HepG2 (cell line): ENCODE results near the gene NFKB2. TPM values are rescaled to one million over a fixed set of nuclear protein-coding genes. Genes with fewer than 3 reads are reported as not detected.

ENCODE experiments used
- ATAC-seq: fragments of 200-7000 bp; cut with Tn5 transposase; 3 replicates; pipeline ENCODE4 v1.9.1; 2020; ENCODE audit warnings: mild to moderate bottlenecking, moderate library complexity
- BruUV-seq: library from RNA; stranded (reverse); fragments of 400-500 nt; replicated peaks from 2 replicates; lab custom pipeline; 2021; lab: Mats Ljungman, UMichigan
- CTCF ChIA-PET: fragments of 300-600 bp; formaldehyde crosslinking; extraction: SDS; loops from one replicate; lab custom pipeline; 2021; ENCODE audit warnings: low total read pairs, inconsistent platforms, low intra/inter-chr PET ratio; lab: Yijun Ruan, JAX
- POLR2A ChIA-PET: fragments of 350-600 bp; sonication (Branson Sonifier 250); formaldehyde crosslinking; loops from one replicate; lab custom pipeline; 2020; ENCODE audit warnings: antibody characterized with exemption, inconsistent platforms; lab: Yijun Ruan, JAX
- DNase-seq: peaks from one replicate; pipeline ENCODE4 v3.0.0-alpha.2; 2015; ENCODE audit warnings: low spot score
- FAIRE-seq: peaks from 3 replicates; lab custom pipeline; 2011; peaks lifted over from hg19 to GRCh38; lab: Jason Lieb, UNC
- H2AFZ ChIP-seq: one replicate; pipeline ENCODE4 v1.6.1; 2011; ENCODE audit warnings: low read length, inconsistent platforms
- H3K27ac ChIP-seq: fragments of 300-600 bp; 3 replicates; pipeline ENCODE4 v1.8.0; 2011; ENCODE audit warnings: mixed run types, mild to moderate bottlenecking, mixed read lengths, low read length, inconsistent platforms; ENCODE audit not compliant: insufficient read depth; ENCODE audit errors: extremely low read length
- H3K27me3 ChIP-seq, 2 experiments: fragments of 200-600 bp in 1 of 2; 2 replicates in 1 of 2; 3 replicates in 1 of 2; pipeline versions ENCODE4 v1.6.0 to v1.8.0; 2011; ENCODE audit warnings: low read length in 2 of 2, mild to moderate bottlenecking in 2 of 2, moderate library complexity in 2 of 2, inconsistent platforms in 1 of 2; ENCODE audit not compliant: insufficient read depth in 2 of 2, control insufficient read depth in 1 of 2
- H3K36me3 ChIP-seq, 2 experiments: fragments of 200-600 bp in 1 of 2; replicated peaks in 1 of 2; 2 replicates in 1 of 2; 3 replicates in 1 of 2; pipeline versions ENCODE4 v1.5.1 to v1.8.0; 2011; ENCODE audit warnings: low read length in 2 of 2, inconsistent platforms in 1 of 2; ENCODE audit not compliant: insufficient read depth in 2 of 2, control insufficient read depth in 1 of 2
- H3K4me1 ChIP-seq: 2 replicates; pipeline ENCODE4 v1.5.1; 2012; ENCODE audit warnings: low read length, inconsistent platforms; ENCODE audit not compliant: insufficient read depth
- H3K4me2 ChIP-seq: 2 replicates; pipeline ENCODE4 v1.6.0; 2011; ENCODE audit warnings: low read depth, low read length, inconsistent platforms
- H3K4me3 ChIP-seq, 3 experiments: fragments of 200-600 bp in 1 of 3; sonication (generic), shearing (Covaris generic) in 1 of 3; replicated peaks in 1 of 3; 2 replicates each; pipeline ENCODE4 v1.5.1; 2011 to 2016; ENCODE audit warnings: low read length in 3 of 3, inconsistent platforms in 2 of 3, low read depth in 2 of 3, mild to moderate bottlenecking in 2 of 3, control low read depth in 1 of 3, mixed read lengths in 1 of 3; ENCODE audit not compliant: insufficient read depth in 1 of 3
- H3K79me2 ChIP-seq: one replicate; pipeline ENCODE4 v1.6.1; 2011; ENCODE audit warnings: low read length, inconsistent platforms; ENCODE audit not compliant: insufficient read depth
- H3K9ac ChIP-seq: 2 replicates; pipeline ENCODE4 v1.6.0; 2011; ENCODE audit warnings: mild to moderate bottlenecking, low read depth, low read length, inconsistent platforms; ENCODE audit not compliant: insufficient read depth
- H3K9me3 ChIP-seq: 2 replicates; pipeline ENCODE4 v1.5.1; 2012; ENCODE audit warnings: mild to moderate bottlenecking, low read length
- H4K20me1 ChIP-seq: 2 replicates; pipeline ENCODE4 v1.6.0; 2011; ENCODE audit warnings: inconsistent platforms, mild to moderate bottlenecking, low read length, moderate library complexity; ENCODE audit not compliant: insufficient read depth
- ATF6 ChIP-seq: sonication (generic); formaldehyde crosslinking; conservative IDR thresholded peaks from 2 replicates; pipeline ENCODE4 v1.4.0; 2020; ENCODE audit warnings: missing genetic modification reagents
- ELF3 ChIP-seq: IDR thresholded peaks from 2 replicates; pipeline ENCODE4 v1.6.1; 2016; ENCODE audit warnings: missing genetic modification reagents, missing compliant biosample characterization
- GATAD2A ChIP-seq: IDR thresholded peaks from 2 replicates; pipeline ENCODE4 v1.6.1; 2016
- HMGA1 ChIP-seq: sonication (generic); formaldehyde crosslinking; conservative IDR thresholded peaks from 2 replicates; pipeline ENCODE4 v1.4.0; 2020; ENCODE audit warnings: missing genetic modification reagents
- SALL1 ChIP-seq: sonication (generic); formaldehyde crosslinking; IDR thresholded peaks from 2 replicates; pipeline ENCODE4 v1.8.0; 2022; ENCODE audit warnings: mild to moderate bottlenecking, missing genetic modification reagents
- SKI ChIP-seq: fragments of 450-650 bp; IDR thresholded peaks from one replicate; pipeline ENCODE4 v1.6.1; 2018; ENCODE audit warnings: mild to moderate bottlenecking; ENCODE audit not compliant: partially characterized antibody
- TAF15 ChIP-seq: fragments of 200-400 bp; formaldehyde crosslinking; IDR thresholded peaks from one replicate; pipeline ENCODE4 v1.6.1; 2018; ENCODE audit warnings: mild to moderate bottlenecking, low read depth, low read length; ENCODE audit not compliant: poor library complexity, severe bottlenecking
- TBX3 ChIP-seq: fragments of 450-650 bp; IDR thresholded peaks from 2 replicates; pipeline ENCODE4 v1.6.1; 2017; ENCODE audit warnings: antibody characterized with exemption, mild to moderate bottlenecking, inconsistent platforms, borderline replicate concordance
- XRCC5 ChIP-seq: fragments of 200-400 bp; formaldehyde crosslinking; optimal IDR thresholded peaks from 2 replicates; pipeline ENCODE3; 2017; ENCODE audit warnings: mild to moderate bottlenecking, low read length
- ZBTB20 ChIP-seq: sonication (generic); formaldehyde crosslinking; IDR thresholded peaks from 2 replicates; pipeline ENCODE4 v1.8.1; 2023; ENCODE audit warnings: missing genetic modification reagents, low read depth, mild to moderate bottlenecking, borderline replicate concordance
- ZBTB7B ChIP-seq: sonication (generic); formaldehyde crosslinking; IDR thresholded peaks from 2 replicates; pipeline ENCODE4 v1.4.0; 2020; ENCODE audit warnings: missing genetic modification reagents
- ZNF260 ChIP-seq: sonication (generic); formaldehyde crosslinking; IDR thresholded peaks from 2 replicates; pipeline ENCODE4 v1.4.0; 2020; ENCODE audit warnings: missing genetic modification reagents, low read depth, mild to moderate bottlenecking, borderline replicate concordance
- ZNF446 ChIP-seq: sonication (generic); formaldehyde crosslinking; IDR thresholded peaks from 2 replicates; pipeline ENCODE4 v1.5.0; 2020; ENCODE audit warnings: mild to moderate bottlenecking, missing genetic modification reagents
- ZNF556 ChIP-seq: sonication (generic); formaldehyde crosslinking; IDR thresholded peaks from 2 replicates; pipeline ENCODE4 v1.4.0; 2020; ENCODE audit warnings: mild to moderate bottlenecking, missing genetic modification reagents, borderline replicate concordance
- ZUFSP ChIP-seq: sonication (generic); formaldehyde crosslinking; IDR thresholded peaks from 2 replicates; pipeline ENCODE4 v1.9.0; 2021; ENCODE audit warnings: missing genetic modification reagents, mild to moderate bottlenecking, borderline replicate concordance
- WGBS: methylation state at CpG from one replicate; pipeline ENCODE4 v1.1.6; 2017; ENCODE audit warnings: low lambda C conversion rate; 5-methylcytosine and 5-hydroxymethylcytosine counted together
- in situ Hi-C: cut with HindIII; loops from 2 replicates; pipeline ENCODE4 v1.10.0; 2017; ENCODE audit warnings: low pct_unique_long_range_greater_than_20kb; ENCODE audit not compliant: extremely low pct_ligation_motif_present
- intact Hi-C: fragments of 100-400 bp; cut with micrococcal nuclease; formaldehyde crosslinking; loops from one replicate; pipeline ENCODE4 v1.10.0; 2022; ENCODE audit not compliant: unreplicated experiment
- polyA plus RNA-seq, 8 experiments: library from polyadenylated mRNA; depleted of rRNA in 3 of 8; stranded (reverse) in 7 of 8; unstranded in 1 of 8; fragments of >200 nt; fragmentation: Illumina TruSeq in 4 of 8; extraction: Trizol in 4 of 8; gene quantifications; 2 replicates each; pipeline versions ENCODE4 v1.2.1 to v1.2.3, GENCODE V29; 2011 to 2016; ENCODE audit warnings: low read depth in 4 of 8, missing spikeins in 1 of 8, mixed read lengths in 1 of 8; ENCODE audit not compliant: insufficient read depth in 1 of 8
- total RNA-seq, 5 experiments: library from RNA; depleted of rRNA; stranded (reverse); fragments of >200 nt; fragmentation: Illumina TruSeq; extraction: Trizol; gene quantifications; 2 replicates each; pipeline ENCODE4 v1.2.3, GENCODE V29; 2016; ENCODE audit warnings: low read depth in 1 of 5
- TF ChIP-seq, protein P1 (sequence below): IDR thresholded peaks from 2 replicates; pipeline ENCODE4 v1.6.1; 2016; ENCODE audit warnings: missing biosample characterization, missing genetic modification reagents, low read depth

NFKB2 gene
- total and polyA plus RNA-seq, 2 of the 13 experiments (the other 11 are each of a cell fraction or from before 2014, with no cell fraction given): 7.7 to 12.5 TPM

DNA sequence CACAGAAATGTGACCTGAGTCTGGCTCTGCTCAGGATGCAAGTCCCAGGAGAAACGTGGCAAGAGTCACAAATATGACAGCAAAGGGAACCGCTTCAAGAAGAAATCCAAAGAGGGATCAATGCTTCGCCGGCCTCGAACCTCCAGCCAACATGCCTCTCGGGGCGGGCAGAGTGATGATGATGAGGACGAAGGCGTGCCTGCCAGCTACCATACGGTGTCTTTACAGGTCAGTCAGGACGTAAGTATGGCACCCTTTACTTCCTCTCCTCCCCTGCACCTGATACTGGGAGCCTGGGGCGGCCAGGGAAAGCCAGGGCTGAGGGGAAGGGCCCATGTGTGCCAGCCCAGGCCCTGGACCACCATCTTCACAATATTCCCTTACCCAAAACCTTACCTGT lies 18.6 kb upstream of the NFKB2 start:
- CTCF ChIA-PET: no interaction called here
- no peak for TF ChIP-seq ZNF556 (CRISPR knock-in tag)
- TF ChIP-seq XRCC5: no peak
- no peak for TF ChIP-seq SKI
- TF ChIP-seq ZNF260 (CRISPR knock-in tag): no peak
- no peak for TF ChIP-seq ZBTB7B (CRISPR knock-in tag)
- TF ChIP-seq TBX3: no peak
- no peak for TF ChIP-seq ZBTB20 (CRISPR knock-in tag)
- TF ChIP-seq ELF3 (CRISPR knock-in tag): no peak
- TF ChIP-seq ZUFSP: no peak
- no peak for TF ChIP-seq TAF15
- TF ChIP-seq ZNF446 (CRISPR knock-in tag): no peak
- no peak for TF ChIP-seq SALL1
- TF ChIP-seq HMGA1 (CRISPR knock-in tag): no peak
- TF ChIP-seq ATF6: no peak
- TF ChIP-seq GATAD2A (CRISPR knock-in tag): no peak
- TF ChIP-seq, protein P1, sequence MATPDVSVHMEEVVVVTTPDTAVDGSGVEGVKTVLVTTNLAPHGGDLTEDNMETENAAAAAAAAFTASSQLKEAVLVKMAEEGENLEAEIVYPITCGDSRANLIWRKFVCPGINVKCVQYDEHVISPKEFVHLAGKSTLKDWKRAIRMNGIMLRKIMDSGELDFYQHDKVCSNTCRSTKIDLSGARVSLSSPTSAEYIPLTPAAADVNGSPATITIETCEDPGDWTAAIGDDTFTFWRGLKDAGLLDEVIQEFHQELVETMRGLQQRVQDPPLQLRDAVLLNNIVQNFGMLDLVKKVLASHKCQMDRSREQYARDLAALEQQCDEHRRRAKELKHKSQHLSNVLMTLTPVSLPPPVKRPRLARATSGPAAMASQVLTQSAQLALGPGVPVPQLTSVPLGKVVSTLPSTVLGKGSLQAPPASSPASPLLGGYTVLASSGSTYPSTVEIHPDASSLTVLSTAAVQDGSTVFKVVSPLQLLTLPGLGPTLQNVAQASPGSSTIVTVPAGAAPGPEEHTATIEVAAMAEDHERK (CRISPR knock-in tag): no peak
- H4K20me1 ChIP-seq: 0 out of 2 replicates have a peak, but pooled peaks cover 2% of the 10 kb centered on the region

More for the DNA sequence above, 18.6 kb upstream of the NFKB2 start:
- in situ Hi-C loops: no loop called here
- intact Hi-C loops: no loop called here
- POLR2A ChIA-PET: no interaction called here
- DNase-seq: no peak
- no peak for FAIRE-seq
- Histone ChIP-seq H3K36me3 (peaks cover 25 to 63% of the 10 kb centered on the region in 2 experiments), H3K27ac (no peak overlapping the region), H3K79me2 (no peaks in the 10 kb centered on the region), H3K9me3 (no peaks in the 10 kb centered on the region), H3K9ac (no peak overlapping the region), H3K4me3 (no peak overlapping the region), H2AFZ (no peak overlapping the region), H3K4me1 (no peaks in the 10 kb centered on the region), H3K4me2 (no peak overlapping the region), H3K27me3 (no peaks in the 10 kb centered on the region)
- no TSS peak for BruUV-seq
- ATAC-seq: no peak
- WGBS: 95% methylated on average over 12 of the region's 12 CpGs
